Measurements from ENCODE around the gene ECEL1. TPM values are rescaled to one million over a fixed set of nuclear protein-coding genes. Genes with fewer than 3 reads are reported as not detected.
"Not testable (repeated sequence)": the region's sequence is repeated elsewhere in the genome, so short reads cannot be mapped to it uniquely, and the experiment has no call there.

ECEL1 gene
- total and polyA plus RNA-seq, 2 of the 4 experiments (the other 2 are of a cell fraction): not detected

- H3K27me3 ChIP-seq (ENCODE audit: control insufficient read depth, insufficient read depth, low read length); H4K20me1 ChIP-seq (ENCODE audit: insufficient read depth, low read length); H2AFZ ChIP-seq (replicated peaks; ENCODE audit: low read length, poor library complexity); H4K8ac ChIP-seq (ENCODE audit: low read depth in 2 of 2, low read length in 2 of 2); H3K79me1 ChIP-seq (ENCODE audit: low read depth in 1 of 2, low read length in 2 of 2); H2AK9ac ChIP-seq (replicated peaks; ENCODE audit: low read depth, low read length, poor library complexity); H4K91ac ChIP-seq (ENCODE audit: insufficient read depth, low read depth, low read length); H3K14ac ChIP-seq (replicated peaks; ENCODE audit: low read depth, low read length); H2BK15ac ChIP-seq (ENCODE audit: low read depth, low read length); H3K18ac ChIP-seq (ENCODE audit: low read depth, low read length); H2BK5ac ChIP-seq (ENCODE audit: low read depth, low read length, poor library complexity, severe bottlenecking); H2BK20ac ChIP-seq (ENCODE audit: low read depth, low read length); DNase-seq; H2AK5ac ChIP-seq (ENCODE audit: low read depth, low read length); H3K4me3 ChIP-seq (ENCODE audit: insufficient read depth, low read depth, low read length); POLR2A ChIA-PET (ENCODE audit: unreplicated experiment); H3K4ac ChIP-seq (ENCODE audit: low read depth, low read length); H4K5ac ChIP-seq (ENCODE audit: low read depth, low read length); H3K9me1 ChIP-seq (ENCODE audit: insufficient read depth, low read length); intact Hi-C loops (cut with micrococcal nuclease); BruUV-seq (replicated peaks); H3K9me3 ChIP-seq (ENCODE audit: control insufficient read depth, insufficient read depth, low read length); H3K9ac ChIP-seq (ENCODE audit: low read depth, low read length); H3K4me1 ChIP-seq (ENCODE audit: control insufficient read depth, insufficient read depth, low read length); H3K36me3 ChIP-seq (ENCODE audit: control insufficient read depth, insufficient read depth, low read length); H3K27ac ChIP-seq (ENCODE audit: insufficient read depth, low read length); H2BK120ac ChIP-seq (ENCODE audit: low read depth, low read length); H3K4me2 ChIP-seq (ENCODE audit: low read depth, low read length); H3K56ac ChIP-seq (ENCODE audit: extremely low read depth, insufficient read depth, low read length); dilution Hi-C loops (cut with HindIII; ENCODE audit: low sequenced_read_pairs, unreplicated experiment); in situ Hi-C loops (cut with MboI; ENCODE audit: low sequenced_read_pairs); H3K23ac ChIP-seq (ENCODE audit: low read depth, low read length): not testable (repeated sequence)
- CTCF ChIA-PET: interaction anchor here (0.6 to 1.2 kb wide), 2 partner anchors 51 to 75 kb away, joined by 4 read pairs; no protein-coding TSS in a partner anchor
- peak; percentile 58 for ATAC-seq (ENCODE audit: low read depth)
- no CpG with 5 or more reads among the region's 9 CpGs for WGBS, 2 experiments (ENCODE audit: extremely low coverage in 2 of 2, insufficient read length in 1 of 2)
Observed at GRCh38 chr2:232446266-232446777, 41.3 kb downstream of the ECEL1 start.

DNA sequence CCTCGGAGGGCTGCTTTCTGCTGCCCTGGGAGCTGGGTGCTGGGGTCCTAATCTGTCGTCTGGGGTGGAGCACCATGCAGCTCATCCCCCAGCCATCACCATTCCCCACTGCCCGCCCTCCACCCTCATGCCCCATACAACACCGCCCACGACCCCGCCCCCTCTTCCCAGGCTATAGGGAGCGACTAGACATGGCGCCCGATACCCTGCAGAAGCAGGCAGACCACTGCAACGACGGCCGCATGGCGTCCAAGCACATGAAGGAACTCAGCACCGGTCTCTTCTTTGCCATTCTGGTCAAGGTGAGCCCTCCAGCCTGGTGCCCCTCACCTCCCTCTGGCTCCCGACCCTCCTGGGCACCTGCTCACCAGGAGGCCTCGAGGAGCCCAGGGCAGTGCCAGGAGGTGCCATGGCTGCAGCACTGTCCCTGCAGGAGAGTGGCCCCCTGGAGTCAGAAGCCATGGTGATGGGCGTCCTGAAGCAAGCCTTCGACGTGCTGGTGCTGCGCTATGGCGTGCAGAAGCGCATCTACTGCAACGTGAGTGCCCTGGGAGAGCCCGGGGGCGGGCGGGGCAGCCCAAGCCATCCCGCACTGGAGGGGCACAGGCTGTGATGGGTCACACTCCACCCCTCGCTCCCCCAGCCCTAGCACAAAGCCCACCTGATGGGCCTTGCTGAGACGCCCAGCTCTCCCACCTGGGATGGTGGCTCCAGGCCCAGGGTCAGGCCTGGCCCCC, 42.3 kb downstream of the ECEL1 start:
- H2BK20ac ChIP-seq (ENCODE audit: low read depth, low read length); H4K8ac ChIP-seq (ENCODE audit: low read depth in 2 of 2, low read length in 2 of 2); H4K91ac ChIP-seq (ENCODE audit: insufficient read depth, low read depth, low read length); H2AK5ac ChIP-seq (ENCODE audit: low read depth, low read length); H3K4me2 ChIP-seq (ENCODE audit: low read depth, low read length); H4K20me1 ChIP-seq (ENCODE audit: insufficient read depth, low read length); H3K56ac ChIP-seq (ENCODE audit: extremely low read depth, insufficient read depth, low read length); H4K5ac ChIP-seq (ENCODE audit: low read depth, low read length); H3K27me3 ChIP-seq (ENCODE audit: control insufficient read depth, insufficient read depth, low read length); H3K4me3 ChIP-seq (ENCODE audit: insufficient read depth, low read depth, low read length); DNase-seq; in situ Hi-C loops (cut with MboI; ENCODE audit: low sequenced_read_pairs); H3K23ac ChIP-seq (ENCODE audit: low read depth, low read length); H3K79me1 ChIP-seq (ENCODE audit: low read depth in 1 of 2, low read length in 2 of 2); ATAC-seq (ENCODE audit: low read depth); H2AFZ ChIP-seq (replicated peaks; ENCODE audit: low read length, poor library complexity); H3K9ac ChIP-seq (ENCODE audit: low read depth, low read length); H2BK120ac ChIP-seq (ENCODE audit: low read depth, low read length); dilution Hi-C loops (cut with HindIII; ENCODE audit: low sequenced_read_pairs, unreplicated experiment); H3K36me3 ChIP-seq (ENCODE audit: control insufficient read depth, insufficient read depth, low read length); H3K9me1 ChIP-seq (ENCODE audit: insufficient read depth, low read length); H3K27ac ChIP-seq (ENCODE audit: insufficient read depth, low read length); H3K18ac ChIP-seq (ENCODE audit: low read depth, low read length); H3K14ac ChIP-seq (replicated peaks; ENCODE audit: low read depth, low read length); intact Hi-C loops (cut with micrococcal nuclease); POLR2A ChIA-PET (ENCODE audit: unreplicated experiment); H2AK9ac ChIP-seq (replicated peaks; ENCODE audit: low read depth, low read length, poor library complexity); H3K4ac ChIP-seq (ENCODE audit: low read depth, low read length); H2BK15ac ChIP-seq (ENCODE audit: low read depth, low read length); H3K9me3 ChIP-seq (ENCODE audit: control insufficient read depth, insufficient read depth, low read length); H3K4me1 ChIP-seq (ENCODE audit: control insufficient read depth, insufficient read depth, low read length); H2BK5ac ChIP-seq (ENCODE audit: low read depth, low read length, poor library complexity, severe bottlenecking); CTCF ChIA-PET; BruUV-seq (replicated peaks): not testable (repeated sequence)
- no CpG with 5 or more reads among the region's 29 CpGs for WGBS, 2 experiments (ENCODE audit: extremely low coverage in 2 of 2, insufficient read length in 1 of 2)
